ENCODE measurements around the gene NAT8.
"Not testable (repeated sequence)": the region's sequence is repeated elsewhere in the genome, so short reads cannot be mapped to it uniquely, and the experiment has no call there.

NAT8 gene

GRCh38 chr2:73642338-73643018 lies at the start of gene NAT8:
TSS of gene NAT8 (minus strand) at chr2:73642422. CDS start at chr2:73641628, 794 bp downstream.
- H3K27ac ChIP-seq = no peak within 1 kb of the TSS
- DNase-seq (ENCODE audit: low read depth, low spot score) = no peak

- H3K27ac ChIP-seq; DNase-seq (ENCODE audit: low read depth, low spot score): not testable (repeated sequence)
These were observed 48.3 kb upstream of the NAT8 start for GRCh38 chr2:73690372-73691088.

- not testable (repeated sequence) for H3K27ac ChIP-seq
These were observed 46.3 kb upstream of the NAT8 start for GRCh38 chr2:73688494-73688893.

GRCh38 chr2:73685764-73686438 lies 43.7 kb upstream of the NAT8 start:
- no peak for DNase-seq (ENCODE audit: low read depth, low spot score)
- H3K27ac ChIP-seq = no peak overlapping the region

More at GRCh38 chr2:73688494-73688893, 46.3 kb upstream of the NAT8 start:
- not testable (repeated sequence) for DNase-seq (ENCODE audit: low read depth, low spot score)

GRCh38 chr2:73684905-73685304 lies 42.7 kb upstream of the NAT8 start:
- not testable (repeated sequence) for DNase-seq (ENCODE audit: low read depth, low spot score); H3K27ac ChIP-seq

- H3K27ac ChIP-seq; DNase-seq (ENCODE audit: low read depth, low spot score): not testable (repeated sequence)
These were observed 42.1 kb upstream of the NAT8 start for GRCh38 chr2:73684325-73684724.

- not testable (repeated sequence) for H3K27ac ChIP-seq; DNase-seq (ENCODE audit: low read depth, low spot score)
These were observed 37.8 kb upstream of the NAT8 start for GRCh38 chr2:73679951-73680571.

- H3K27ac ChIP-seq; DNase-seq (ENCODE audit: low read depth, low spot score): not testable (repeated sequence)
These were observed 37.0 kb upstream of the NAT8 start for GRCh38 chr2:73679237-73679636.

- not testable (repeated sequence) for H3K27ac ChIP-seq; DNase-seq (ENCODE audit: low read depth, low spot score)
These were observed 35.8 kb upstream of the NAT8 start for GRCh38 chr2:73678008-73678407.

- not testable (repeated sequence) for DNase-seq (ENCODE audit: low read depth, low spot score); H3K27ac ChIP-seq
These were observed 34.0 kb upstream of the NAT8 start for GRCh38 chr2:73676211-73676610.

GRCh38 chr2:73674696-73675157 lies 32.5 kb upstream of the NAT8 start:
- not testable (repeated sequence) for H3K27ac ChIP-seq; DNase-seq (ENCODE audit: low read depth, low spot score)

GRCh38 chr2:73669976-73670375 lies 27.8 kb upstream of the NAT8 start:
- not testable (repeated sequence) for DNase-seq (ENCODE audit: low read depth, low spot score); H3K27ac ChIP-seq

GRCh38 chr2:73667239-73667638 lies 25.0 kb upstream of the NAT8 start:
- H3K27ac ChIP-seq; DNase-seq (ENCODE audit: low read depth, low spot score): not testable (repeated sequence)

GRCh38 chr2:73654175-73654574 lies 12.0 kb upstream of the NAT8 start:
- H3K27ac ChIP-seq = no peak overlapping the region
- DNase-seq (ENCODE audit: low read depth, low spot score) = no peak

GRCh38 chr2:73652348-73652747 lies 10.1 kb upstream of the NAT8 start:
- no peak overlapping the region for H3K27ac ChIP-seq
- no peak for DNase-seq (ENCODE audit: low read depth, low spot score)

- H3K27ac ChIP-seq = no peak overlapping the region
- DNase-seq (ENCODE audit: low read depth, low spot score) = no peak
These were observed 9.5 kb upstream of the NAT8 start for GRCh38 chr2:73651591-73652230.

- not testable (repeated sequence) for H3K27ac ChIP-seq; DNase-seq (ENCODE audit: low read depth, low spot score)
These were observed 5.5 kb upstream of the NAT8 start for GRCh38 chr2:73647690-73648089.

- DNase-seq (ENCODE audit: low read depth, low spot score) = no peak
These were observed 507 bp downstream of the NAT8 start for GRCh38 chr2:73641767-73642062.

GRCh38 chr2:73640946-73641766 lies 1.1 kb downstream of the NAT8 start:
- no peak for DNase-seq (ENCODE audit: low read depth, low spot score)
- no peak overlapping the region for H3K27ac ChIP-seq

More at GRCh38 chr2:73641767-73642062, 507 bp downstream of the NAT8 start:
- H3K27ac ChIP-seq = no peak overlapping the region
